HUDEP-2 (cell line): ENCODE results near the gene GATAD2A.
A peak's percentile ranks its signal among the peaks of the same experiment; 100 is the strongest.
"Not testable (repeated sequence)": the region's sequence is repeated elsewhere in the genome, so short reads cannot be mapped to it uniquely, and the experiment has no call there.

Experiments used
- DNase-seq, 76 experiments: peaks; one replicate each; lab custom pipeline; 2025; ENCODE audit not compliant: unreplicated experiment in 76 of 76; lab: John Stamatoyannopoulos, UW

GATAD2A gene

DNA sequence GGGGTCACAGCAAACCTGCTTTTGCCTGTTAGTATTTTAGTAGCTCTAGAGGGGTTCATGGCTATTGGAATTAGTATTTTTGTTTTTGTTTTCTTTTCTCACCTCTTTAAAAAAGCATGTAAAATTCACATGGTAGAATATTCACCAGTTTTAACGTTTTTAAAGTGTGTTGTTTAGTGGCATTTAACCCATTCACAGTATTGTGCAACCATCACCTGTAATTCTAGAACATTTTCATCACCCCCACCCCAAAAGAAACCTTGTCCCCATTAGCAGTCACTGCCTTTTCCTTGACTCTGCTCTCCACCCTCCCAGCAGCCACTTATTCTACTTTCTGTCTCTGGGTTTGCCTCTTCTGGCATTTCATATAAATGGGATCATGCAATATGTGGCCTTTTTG lies 39.8 kb downstream of the GATAD2A start:
- DNase-seq = no peak

DNA sequence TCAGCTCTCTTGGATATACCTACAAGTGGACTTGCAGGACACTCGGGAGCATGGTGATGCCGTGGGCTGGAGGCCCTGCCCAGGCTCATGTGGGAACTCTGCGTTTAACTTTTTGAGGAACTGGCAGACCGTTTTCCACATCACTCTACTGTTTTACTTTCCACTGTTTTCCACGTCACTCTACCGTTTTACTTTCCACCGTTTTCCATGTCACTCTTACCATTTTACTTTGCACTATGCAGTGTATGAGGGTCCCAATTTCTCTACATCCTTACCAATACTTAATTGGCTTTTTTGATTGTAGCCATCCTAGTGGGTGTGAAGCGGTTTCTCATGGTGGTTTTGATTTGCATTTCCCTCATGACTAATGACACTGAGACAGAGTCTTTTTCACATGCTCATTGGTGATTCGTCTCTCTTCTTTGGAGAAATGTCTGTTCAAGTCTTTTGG lies 40.5 kb downstream of the GATAD2A start:
- no peak for DNase-seq

DNA sequence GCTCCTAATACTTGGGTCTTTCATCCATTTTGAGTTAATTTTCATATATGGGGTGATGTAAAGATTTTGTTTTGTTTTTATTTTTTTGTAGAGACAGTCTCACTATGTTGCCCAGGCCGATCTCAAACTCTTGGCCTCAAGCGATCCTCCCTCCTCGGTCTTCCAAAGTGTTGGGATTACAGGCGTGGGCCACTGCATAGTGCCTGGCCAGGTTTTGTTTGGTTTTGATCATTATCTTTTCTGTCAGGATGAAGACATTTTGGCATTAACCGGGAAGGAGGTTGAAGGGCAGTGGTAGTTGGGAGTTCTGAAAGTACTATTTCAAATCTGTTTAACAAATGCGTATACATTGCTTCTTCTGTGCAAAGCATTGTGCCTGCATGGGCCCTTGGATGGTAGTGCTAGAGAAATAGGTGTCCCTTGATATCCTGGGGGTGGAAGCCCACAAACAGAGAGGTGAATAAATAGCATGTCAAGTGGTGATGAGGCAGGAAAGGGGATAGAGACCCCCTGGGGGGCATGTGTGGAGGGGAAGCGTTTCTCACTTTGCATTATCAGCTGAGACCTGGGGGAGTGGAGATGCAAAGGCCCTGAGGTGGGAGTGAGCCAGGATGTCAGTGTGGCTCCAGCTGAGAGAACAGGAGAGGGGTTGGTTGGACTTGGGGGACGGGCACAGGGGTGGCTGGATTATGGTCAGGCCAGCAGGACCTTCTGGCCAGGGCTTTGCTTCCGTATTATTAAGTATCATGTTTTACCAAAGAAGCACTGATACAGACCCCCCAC lies 41.4 kb downstream of the GATAD2A start:
- no peak for DNase-seq

DNA sequence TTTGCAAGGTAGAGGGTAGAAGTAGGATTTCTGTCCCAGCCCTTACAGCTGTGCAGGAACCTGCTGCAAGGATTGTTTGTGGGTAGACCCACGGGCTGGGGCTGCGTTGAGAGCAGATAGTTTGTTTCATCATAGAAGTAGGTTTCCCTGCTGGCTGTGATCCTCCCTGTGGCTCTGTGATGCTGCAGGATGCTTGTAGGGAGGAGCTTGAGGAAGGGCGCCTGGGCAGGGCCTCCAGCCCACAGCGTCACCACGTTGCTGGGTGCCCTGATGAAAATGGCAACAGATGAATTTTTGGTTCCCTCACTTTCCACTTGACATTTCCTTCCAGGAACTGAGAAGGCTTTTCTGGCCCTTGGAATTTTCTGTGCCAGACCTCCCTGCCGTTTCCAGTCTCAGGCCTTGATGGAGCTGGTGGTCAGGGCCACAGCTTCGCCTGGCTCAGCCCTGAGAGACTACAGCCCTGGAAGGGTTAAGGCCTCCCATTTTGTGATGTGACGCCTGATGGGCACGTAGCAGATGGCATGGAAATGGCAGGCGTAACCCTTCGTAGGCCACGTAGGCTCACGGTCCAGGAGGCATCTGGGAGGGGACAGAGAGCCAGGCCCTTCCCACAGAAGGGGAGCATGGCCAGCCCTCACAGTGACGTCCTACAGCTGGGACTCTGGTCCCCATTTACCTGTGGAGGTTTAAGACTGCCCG lies 42.2 kb downstream of the GATAD2A start:
- DNase-seq = no peak

DNA sequence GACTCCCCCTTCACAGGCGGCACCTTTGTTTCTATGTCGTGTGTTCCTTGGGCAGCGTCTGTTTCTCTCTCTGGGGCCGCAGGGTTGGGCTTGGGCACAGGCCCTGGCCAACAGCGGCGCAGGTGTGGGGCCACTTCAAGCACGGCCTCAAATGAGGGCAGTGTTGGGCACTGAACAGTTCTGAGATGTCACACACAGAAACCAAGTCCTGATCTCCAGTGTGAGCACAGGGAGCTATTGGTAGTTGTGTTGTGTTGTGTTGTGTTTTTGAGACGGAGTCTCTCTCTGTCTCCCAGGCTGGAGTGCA lies 42.7 kb downstream of the GATAD2A start:
- DNase-seq = no peak

DNA sequence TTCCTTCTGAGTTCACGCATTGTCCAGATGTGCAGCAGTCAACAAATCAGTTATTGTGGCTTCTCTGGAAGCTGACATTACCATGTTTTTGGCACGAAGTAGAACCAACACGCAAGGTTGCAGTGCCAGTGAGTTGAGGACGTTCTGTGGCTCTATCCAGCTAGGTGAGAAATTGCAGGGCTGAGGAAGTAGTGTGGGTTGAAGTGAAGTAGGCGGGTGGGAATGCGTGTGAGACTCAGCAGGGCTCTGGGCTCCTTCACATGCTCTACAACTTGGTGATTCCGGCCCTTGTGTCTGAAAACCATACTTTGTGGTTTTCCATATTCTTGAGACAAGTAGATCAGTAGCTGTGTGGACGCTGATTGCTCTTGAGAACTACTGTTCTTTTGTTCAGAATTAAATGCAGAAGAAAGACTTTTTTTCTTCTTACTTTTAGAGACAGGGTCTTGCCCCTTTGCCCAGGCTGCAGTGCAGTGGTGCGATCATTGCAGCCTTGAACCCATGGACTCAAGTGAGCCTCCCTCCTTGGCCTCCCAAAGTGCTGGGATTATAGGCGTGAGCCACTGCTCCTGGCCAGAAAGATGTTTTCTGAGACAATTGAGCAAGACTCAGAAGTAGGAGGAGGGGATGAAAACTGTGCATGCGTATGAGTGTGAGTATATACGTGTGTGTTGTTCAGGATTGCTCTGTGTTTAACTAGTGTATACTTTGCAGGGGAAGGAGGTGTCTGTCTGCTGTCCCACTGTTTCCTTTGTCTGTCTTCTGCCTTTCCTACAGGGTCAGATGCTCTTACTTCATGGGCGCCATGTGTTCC lies 46.2 kb downstream of the GATAD2A start:
- no peak for DNase-seq

DNA sequence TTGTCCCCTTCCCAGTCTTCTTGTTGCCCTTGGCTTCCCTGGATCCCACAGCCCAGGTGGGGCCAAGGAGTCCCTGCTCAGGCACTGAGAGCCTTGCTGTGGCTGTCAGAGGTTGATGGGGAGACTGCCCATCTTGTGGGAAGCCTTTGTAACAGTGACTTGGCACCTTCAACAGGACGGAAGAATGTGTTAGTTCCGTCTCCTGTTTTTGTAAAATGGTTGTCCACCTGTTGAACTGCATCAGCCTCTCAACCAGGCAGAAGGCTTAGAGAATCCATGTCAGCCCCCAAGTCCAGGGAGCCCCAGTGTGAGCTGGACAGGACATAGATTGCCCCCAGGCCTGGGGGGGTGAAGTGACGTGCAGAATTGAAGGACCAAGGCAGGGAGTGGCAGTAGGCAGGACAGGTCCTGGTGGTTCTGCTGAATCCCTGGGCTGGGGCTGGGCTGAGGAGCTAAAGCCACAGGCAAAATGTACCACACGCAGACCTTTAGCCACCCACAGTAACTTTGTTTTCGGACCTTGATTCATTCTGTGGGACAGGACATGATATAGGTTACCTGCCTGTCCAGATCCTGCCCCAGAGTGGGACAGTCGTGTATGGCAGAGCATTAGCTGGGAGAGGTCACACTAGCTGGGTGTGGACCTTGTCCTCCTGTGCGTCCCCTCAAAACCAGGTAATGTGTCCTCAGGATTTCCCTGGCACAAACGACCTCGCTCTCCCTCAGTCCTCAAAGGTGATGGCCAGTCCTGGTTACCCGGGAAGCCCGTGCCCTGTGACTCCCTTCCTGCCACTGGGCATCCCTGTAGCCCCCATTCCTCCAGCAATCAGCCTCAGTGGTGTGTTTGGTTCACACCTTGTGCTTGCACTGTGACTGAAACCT lies 47.0 kb downstream of the GATAD2A start:
- no peak for DNase-seq

DNA sequence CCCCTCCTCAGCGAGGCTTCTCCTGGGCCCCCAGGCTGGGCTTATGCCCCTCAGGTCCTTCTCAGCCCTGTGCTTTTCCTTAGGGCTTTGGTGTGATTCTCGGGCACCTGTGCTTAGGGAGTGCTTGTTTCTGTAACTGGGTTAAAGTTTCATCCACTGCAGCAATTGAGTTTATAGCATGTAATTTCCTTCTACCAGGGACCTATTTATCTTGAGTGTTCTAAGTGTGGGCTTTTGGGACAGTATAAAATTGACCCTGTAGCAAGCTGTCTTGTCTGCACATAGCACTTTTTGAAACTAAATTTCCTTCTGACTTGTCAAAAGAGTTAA lies 47.6 kb downstream of the GATAD2A start:
- DNase-seq = no peak

DNA sequence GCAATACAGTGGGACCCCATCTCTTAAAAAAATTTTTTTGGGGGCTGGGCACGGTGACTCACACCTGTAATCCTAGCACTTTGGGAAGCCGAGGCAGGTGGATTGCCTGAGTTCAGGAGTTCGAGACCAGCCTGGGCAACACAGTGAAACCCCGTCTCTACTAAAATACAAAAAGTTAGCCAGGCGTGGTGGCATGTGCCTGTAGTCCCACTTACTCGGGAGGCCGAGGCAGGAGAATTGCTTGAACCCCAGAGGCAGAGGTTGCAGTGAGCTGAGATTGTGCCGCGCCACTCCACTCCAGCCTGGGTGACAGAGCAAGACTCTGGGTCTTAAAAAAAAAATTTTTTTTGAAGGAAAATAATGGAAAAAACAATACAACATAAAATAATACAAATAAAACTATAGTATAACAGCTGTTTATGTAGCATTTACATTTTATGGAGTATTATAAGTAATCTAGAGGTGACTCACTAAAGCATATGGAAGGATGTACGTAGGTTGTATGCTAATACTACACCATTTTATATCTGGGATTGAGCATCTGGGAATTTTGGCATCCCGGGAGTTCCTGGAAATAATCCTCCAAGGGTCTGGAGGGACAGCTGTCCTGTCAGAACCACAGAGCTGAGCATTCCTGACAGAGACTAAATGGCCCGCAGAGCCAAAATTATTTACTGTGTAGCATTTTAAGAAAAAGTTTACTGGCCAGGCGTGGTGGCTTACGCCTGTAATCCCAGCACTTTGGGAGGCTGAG lies 49.9 kb downstream of the GATAD2A start:
- not testable (repeated sequence) for DNase-seq

DNA sequence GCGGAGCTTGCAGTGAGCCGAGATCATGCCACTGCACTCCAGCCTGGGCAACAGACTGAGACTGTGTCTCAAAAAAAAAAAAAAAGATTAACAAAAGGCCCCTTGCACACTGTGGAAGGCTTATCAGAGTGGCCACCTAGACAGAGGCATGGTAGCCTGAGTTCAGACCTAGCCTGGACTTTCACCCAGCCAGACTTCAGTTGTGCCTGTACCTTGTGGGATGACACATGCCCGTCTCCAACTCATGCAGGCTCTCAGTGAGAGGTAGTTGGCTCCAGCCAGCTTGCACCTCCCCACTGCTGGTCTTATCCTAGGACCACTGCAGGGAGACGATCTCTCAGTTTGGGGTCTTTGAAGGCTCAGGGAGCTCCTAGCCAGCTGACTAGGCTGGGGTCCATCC lies 52.2 kb downstream of the GATAD2A start:
- peak in 2 of 76 experiments; percentile 23 to 27 for DNase-seq

DNA sequence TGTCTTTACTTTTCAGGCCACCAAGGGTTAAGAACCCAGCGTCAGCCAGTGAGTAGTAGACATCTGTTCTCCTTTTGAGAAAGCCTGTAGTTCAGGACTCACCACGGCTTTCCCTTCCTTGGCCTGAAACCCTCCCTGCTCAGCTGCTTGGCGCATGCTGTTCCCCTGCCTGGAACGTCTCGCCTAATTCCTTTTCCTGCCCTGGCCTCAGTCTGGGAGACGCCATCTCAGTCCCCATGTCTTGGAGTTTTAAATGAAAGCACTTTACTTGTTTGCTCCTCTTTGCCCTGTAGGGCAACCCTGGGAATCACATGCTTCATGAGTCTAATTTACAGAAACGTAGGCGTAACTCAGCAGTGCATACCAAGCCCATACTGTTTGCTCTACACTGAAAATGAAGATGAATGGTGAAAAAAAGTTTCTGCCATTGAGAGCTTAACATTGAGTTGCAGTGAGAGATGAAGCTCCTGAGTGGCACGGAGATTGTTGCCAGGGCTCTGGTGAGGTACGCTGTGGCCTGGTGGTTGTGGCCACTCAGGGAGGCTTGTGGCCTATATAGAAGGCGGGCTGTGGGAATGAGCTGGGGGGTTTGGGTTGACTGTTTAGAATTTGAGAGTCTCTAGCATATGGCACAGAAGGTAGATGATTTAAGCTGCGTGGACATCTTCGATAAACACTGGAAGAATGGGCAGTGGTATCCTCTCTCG lies 52.8 kb downstream of the GATAD2A start:
- no peak for DNase-seq

DNA sequence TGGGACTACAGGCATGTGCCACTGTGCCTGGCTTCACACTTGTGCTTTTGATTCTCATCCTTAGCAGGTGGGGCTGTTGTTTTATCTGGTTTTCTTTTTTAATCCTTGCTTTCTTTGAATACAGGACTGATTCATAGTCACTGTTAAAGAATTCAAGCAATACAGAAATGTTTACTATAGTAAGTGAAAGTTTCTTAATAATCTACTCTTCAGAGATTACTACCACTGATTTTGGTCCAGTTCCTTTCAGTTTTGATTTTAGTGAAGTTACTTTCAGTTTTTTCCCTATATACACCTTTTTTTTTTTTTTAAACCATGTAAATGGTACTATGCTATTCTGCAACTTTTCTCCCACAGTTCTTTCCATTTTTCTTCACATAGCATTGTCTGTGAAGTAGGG lies 53.6 kb downstream of the GATAD2A start:
- no peak for DNase-seq

DNA sequence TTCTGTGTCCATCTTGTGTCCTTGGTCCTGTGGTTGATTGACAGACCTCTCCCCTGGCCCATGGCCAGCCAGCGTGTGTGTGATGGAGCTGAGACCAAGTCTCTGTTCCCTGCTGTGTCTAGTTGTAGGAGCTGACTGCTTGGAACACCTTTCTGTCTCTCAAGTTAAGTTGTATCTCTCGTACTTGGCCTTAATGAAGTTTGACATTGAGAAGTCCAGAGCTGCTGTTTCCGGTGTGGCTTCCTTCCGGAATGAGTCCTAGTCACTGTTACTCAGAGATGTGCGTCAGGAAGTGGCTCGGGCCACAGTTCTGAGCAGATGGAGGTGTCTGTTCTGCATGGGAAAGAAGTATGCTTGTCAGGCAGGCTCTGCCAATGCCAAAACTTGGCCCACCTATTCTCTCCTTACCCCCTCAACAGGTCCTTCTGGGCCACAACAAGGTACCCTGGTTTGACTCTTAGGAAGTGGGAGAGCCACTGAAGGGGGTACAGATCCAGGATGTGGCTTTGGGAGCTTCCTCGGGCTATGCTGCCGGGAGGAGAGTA lies 54.3 kb downstream of the GATAD2A start:
- DNase-seq = peak in 34 of 76 experiments; percentile 13 to 50 (median 26)

DNA sequence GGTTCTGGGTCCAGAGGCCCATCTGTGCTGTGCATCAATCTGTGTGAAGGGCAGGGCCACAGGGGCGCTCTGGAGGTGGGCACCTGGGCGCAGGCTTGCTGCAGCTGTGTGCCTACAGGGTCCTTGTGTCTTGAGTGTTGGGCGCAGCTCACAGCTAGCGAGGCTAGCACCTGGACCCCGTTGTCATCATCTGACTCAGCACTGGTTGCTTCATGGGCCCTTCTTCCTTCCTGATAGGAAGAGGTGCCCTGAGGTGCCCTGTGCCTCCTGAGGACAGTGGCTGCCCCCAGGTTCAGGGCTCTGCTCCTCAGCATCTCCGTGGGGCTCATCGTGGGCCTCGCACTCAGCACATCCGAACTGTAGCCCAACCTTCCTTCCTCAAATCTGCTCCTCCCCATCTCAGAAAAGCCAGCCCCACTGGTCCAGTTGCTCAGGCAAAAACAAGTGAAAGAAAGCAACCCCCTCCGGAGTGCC lies 54.8 kb downstream of the GATAD2A start:
- no peak for DNase-seq

DNA sequence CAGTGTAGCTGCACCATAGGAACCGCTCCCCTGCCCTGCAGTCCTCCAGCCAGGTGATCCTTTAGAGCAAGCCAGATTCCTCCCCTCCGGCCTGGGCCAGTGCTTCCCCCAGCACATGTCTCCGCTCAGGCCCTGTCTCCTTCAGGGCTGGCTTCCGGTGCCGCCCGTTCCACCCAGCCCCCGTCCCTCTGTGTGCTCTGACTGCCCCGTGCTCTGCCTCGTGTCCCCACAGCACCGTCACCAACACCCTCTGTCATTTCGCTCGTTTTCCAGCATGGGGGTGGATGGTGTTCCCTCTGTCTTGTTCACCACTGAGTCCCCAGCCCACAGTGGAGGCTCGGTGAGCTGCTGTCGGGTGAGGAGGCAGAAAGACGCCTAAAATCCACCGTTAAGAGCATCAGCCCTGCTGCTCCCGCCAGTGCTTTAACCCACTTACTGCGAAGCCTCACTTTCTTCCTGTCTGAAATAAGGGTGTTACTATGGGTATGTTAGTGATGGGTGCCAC lies 55.3 kb downstream of the GATAD2A start:
- DNase-seq = peak in 11 of 76 experiments; percentile 11 to 36 (median 19)

DNA sequence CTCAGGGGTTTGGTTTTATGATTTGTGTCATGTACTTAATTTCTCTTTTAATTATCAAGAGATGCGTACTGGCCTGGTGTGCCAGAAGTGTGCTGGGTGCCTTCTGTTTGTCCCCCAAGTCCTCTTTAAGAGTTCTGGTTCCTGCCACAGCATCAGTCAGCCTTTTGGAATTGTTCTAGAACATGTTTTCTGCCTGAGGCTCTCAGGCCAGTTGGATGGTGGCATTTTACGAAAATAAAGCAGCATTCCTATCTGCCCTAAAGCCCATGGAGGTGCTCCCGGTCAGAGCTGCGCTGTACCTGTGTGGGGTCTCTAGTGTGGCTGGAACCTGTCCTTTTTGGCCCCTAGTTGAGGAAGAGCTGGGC lies 55.8 kb downstream of the GATAD2A start:
- DNase-seq = no peak

DNA sequence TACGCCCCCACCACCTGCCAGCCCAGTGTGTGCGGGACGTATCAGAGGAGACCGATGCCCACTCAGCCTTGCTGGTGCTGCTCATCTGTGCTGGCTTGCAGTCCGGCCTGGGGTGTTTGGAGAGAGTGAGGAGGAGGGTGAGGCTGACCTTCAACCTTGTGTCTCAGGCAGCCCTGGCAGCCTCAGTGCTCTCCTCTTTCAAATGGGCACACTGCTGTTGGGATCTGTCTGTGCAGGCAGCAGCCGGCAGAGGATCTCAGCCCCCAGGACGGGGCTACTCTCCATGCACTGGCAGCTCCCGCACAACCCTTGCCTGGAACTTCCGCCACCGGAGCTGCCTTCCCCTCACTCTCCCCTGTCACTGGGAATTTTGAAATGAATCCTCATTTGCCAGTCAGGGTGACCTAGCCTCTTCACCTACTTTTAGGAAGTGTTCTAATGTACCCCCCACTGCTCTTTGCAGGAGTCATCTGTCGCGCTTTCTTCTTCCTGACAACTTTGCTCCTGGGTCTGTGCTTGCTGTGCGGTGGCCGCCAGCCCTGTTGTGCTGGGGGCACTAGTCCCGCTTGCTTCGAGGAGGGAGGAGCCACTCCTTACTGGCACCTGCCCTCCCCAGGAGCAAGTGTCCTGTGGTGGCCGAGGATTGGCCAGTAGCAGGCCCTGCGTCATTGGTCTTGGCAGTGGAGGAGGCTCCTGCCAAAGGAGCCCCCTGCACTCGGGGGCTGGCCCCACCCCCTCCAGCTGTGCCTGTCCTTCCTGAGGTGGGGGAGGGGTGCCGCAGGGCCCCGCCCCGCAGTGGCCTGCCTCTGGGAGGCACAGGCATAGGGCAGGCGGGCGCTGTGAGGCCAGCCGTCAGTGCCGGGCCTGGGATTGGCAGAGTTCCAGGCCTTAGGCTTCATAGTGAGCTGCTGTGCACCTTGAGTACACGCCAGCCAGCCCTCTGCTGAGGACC lies 56.5 kb downstream of the GATAD2A start:
- peak in 69 of 76 experiments; percentile 28 to 91 (median 71) for DNase-seq
